IPS DF 6.9 (cell line): ENCODE results near the gene ETDC.
"Not testable (repeated sequence)": the region's sequence is repeated elsewhere in the genome, so short reads cannot be mapped to it uniquely, and the experiment has no call there.

Experiments used
- DNase-seq: peaks from one replicate; pipeline ENCODE4 v3.0.0-alpha.2; 2013; ENCODE audit warnings: low read depth, low spot score
- H3K27ac ChIP-seq: one replicate; pipeline ENCODE4 v1.5.1; 2013; ENCODE audit warnings: low read length, control low read depth
- H3K27me3 ChIP-seq: 2 replicates; pipeline ENCODE4 v1.6.1; 2013; ENCODE audit warnings: mild to moderate bottlenecking, low read length; ENCODE audit not compliant: control insufficient read depth, insufficient read depth
- H3K36me3 ChIP-seq: 2 replicates; pipeline ENCODE4 v1.6.1; 2013; ENCODE audit warnings: low read length; ENCODE audit not compliant: control insufficient read depth, insufficient read depth
- H3K4me1 ChIP-seq: 2 replicates; pipeline ENCODE4 v1.6.1; 2013; ENCODE audit warnings: low read length; ENCODE audit not compliant: control insufficient read depth, insufficient read depth
- H3K4me3 ChIP-seq: 2 replicates; pipeline ENCODE4 v1.5.1; 2013; ENCODE audit warnings: mild to moderate bottlenecking, low read length
- H3K9me3 ChIP-seq: 2 replicates; pipeline ENCODE4 v1.6.1; 2013; ENCODE audit warnings: low read length, inconsistent platforms; ENCODE audit not compliant: control insufficient read depth, insufficient read depth
- WGBS: extraction: QIAGEN DNeasy Blood & Tissue Kit; methylation state at CpG from one replicate; pipeline ENCODE4 v1.1.7; 2013; ENCODE audit warnings: mixed read lengths, missing lambda C conversion rate; ENCODE audit not compliant: insufficient read length, insufficient coverage; 5-methylcytosine and 5-hydroxymethylcytosine counted together

The ETDC gene

DNA sequence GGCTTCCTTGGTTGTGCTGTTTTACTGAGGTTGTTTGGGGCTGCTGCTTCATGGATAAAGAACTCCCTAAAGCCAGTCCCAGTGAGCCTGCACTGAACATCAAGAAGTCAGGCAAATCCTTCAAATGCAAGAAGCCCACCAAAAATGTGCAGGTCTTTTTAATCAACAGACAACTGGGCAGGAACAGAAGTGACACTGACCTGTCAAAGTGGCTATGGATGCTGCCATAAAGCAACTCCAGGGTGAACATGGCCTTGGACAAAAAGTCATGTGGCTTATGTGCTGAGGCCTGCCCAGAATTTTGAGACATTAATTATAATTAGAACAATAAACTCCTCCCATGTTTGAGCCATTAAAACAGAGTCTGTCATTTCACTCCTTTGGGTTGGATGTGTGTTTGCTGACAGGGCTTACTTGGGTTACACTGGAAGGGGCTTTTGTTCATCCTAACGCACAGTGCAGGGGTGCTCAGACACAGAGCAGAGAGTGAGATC is at the start of gene ETDC:
Gene ETDC (plus strand): TSS at position 51 of the 494 bp plus-strand sequence. CDS start 0 bp downstream, at position 51.
- H3K27ac ChIP-seq, result no peak within 1 kb of the TSS
- no peaks in the 10 kb centered on the region for H3K27me3 ChIP-seq
- no peak for DNase-seq
- no peak within 1 kb of the TSS for H3K4me3 ChIP-seq
- H3K9me3 ChIP-seq, result no peaks in the 10 kb centered on the region
- no peaks in the 10 kb centered on the region for H3K4me1 ChIP-seq
- no CpG with 5 or more reads among the region's 1 CpG for WGBS
- no peaks in the 10 kb centered on the region for H3K36me3 ChIP-seq

DNA sequence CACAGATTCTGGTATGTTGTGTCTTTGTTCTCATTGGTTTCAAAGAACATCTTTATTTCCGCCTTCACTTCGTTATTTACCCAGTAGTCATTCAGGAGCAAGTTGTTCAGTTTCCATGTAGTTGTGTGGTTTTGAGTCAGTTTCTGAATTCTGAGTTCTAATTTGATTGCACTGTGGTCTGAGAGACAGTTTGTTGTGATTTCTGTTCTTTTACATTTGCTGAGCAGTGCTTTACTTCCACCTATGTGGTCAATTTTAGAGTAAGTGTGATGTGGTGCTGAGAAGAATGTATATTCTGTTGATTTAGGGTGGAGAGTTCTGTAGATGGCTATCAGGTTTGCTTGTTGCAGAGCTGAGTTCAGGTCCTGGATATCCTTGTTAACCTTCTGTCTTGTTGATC is 48.3 kb upstream of the ETDC start:
- H3K27ac ChIP-seq, H3K27me3 ChIP-seq, H3K36me3 ChIP-seq, H3K4me1 ChIP-seq, DNase-seq, H3K9me3 ChIP-seq, H3K4me3 ChIP-seq: not testable (repeated sequence)
- WGBS, result no CpG with 5 or more reads among the region's 2 CpGs

DNA sequence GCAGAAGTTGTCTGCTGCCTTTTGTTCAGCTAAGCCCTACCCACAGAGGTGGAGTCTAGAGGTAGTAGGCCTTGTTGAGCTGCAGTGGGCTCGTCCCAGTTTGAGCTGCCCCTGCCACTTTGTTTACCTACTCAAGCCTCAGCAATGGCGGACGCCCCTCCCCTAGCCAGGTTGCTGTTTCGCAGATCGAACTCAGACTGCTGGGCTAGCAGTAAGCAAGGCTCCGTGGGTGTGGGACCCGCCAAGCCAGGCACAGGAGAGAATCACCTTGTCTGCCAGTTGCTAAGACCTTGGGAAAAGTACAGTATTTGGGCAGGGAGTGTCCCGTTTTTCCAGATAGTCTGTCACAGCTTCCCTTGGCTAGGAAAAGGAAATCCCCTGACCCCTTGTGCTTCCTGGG is 45.9 kb upstream of the ETDC start:
- not testable (repeated sequence) for H3K36me3 ChIP-seq, H3K9me3 ChIP-seq, H3K27me3 ChIP-seq, DNase-seq, H3K27ac ChIP-seq, H3K4me1 ChIP-seq, H3K4me3 ChIP-seq
- WGBS, result no CpG with 5 or more reads among the region's 8 CpGs

DNA sequence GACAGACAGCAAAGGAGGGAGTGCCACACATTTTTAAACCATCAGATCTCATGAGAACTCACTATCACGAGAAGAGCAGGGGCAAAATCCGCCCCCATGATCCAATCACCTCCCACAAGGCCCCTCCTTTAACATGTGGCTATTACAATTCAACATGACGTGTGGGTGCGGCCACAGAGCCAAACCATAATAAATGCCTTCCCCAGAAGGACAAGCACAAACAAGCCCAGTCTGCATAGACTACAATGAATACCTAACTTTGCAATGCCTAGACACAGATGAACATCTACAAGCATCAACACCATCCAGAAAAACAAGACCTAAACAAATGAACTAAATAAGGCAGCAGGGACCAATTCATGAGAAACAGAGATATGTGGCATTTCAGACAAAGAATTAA is 45.1 kb upstream of the ETDC start:
- no CpG with 5 or more reads among the region's 4 CpGs for WGBS
- H3K4me3 ChIP-seq, result no peak overlapping the region
- H3K36me3 ChIP-seq, result no peaks in the 10 kb centered on the region
- H3K27ac ChIP-seq, result no peak overlapping the region
- H3K27me3 ChIP-seq, result no peaks in the 10 kb centered on the region
- no peaks in the 10 kb centered on the region for H3K9me3 ChIP-seq
- DNase-seq, result no peak
- H3K4me1 ChIP-seq, result no peaks in the 10 kb centered on the region

DNA sequence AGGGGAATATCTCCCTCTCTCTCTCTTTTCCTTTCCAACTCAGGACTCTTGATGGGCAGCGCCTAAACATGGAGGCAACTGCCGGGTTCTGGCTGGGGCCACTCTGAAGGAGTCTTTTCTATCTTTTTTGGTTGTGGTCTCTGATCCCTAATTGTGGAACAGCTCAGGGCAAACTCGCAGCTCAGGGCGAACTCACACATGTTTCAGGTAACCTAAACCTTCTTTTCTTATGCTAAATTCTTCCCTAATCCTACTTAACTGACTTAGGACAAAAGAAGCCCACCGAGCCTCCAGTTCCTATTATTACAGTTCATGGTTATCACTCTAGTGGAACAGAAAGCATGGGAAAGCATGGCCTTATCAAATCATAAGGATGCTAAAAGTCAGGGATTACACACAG is 36.1 kb upstream of the ETDC start:
- Histone ChIP-seq H3K4me3 (no peak overlapping the region), H3K27ac (no peak overlapping the region), H3K4me1 (no peaks in the 10 kb centered on the region), H3K9me3 (no peaks in the 10 kb centered on the region), H3K36me3 (no peaks in the 10 kb centered on the region), H3K27me3 (no peaks in the 10 kb centered on the region)
- WGBS, result no CpG with 5 or more reads among the region's 5 CpGs
- DNase-seq, result no peak

DNA sequence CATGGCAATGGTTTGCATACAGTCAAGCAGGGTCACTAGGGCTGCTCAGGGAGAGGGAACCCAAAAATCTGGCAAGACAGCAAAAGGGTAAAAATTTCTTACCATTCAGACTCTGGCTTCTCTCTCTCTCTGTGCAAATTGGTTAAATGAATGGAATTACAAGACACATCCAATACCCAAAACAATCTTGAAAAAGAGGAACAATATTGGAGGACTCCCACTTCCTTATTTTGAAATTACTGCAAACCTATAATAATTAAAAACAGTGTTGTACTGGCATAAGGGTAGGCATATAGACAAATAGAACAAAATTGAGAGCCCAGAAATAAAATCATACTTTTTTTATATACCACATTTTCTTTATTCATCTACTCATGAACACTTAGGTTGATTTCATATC is 33.3 kb upstream of the ETDC start:
- Histone ChIP-seq H3K4me3 (no peak overlapping the region), H3K27me3 (no peaks in the 10 kb centered on the region), H3K9me3 (no peaks in the 10 kb centered on the region), H3K4me1 (no peaks in the 10 kb centered on the region), H3K36me3 (no peaks in the 10 kb centered on the region), H3K27ac (no peak overlapping the region)
- no peak for DNase-seq

DNA sequence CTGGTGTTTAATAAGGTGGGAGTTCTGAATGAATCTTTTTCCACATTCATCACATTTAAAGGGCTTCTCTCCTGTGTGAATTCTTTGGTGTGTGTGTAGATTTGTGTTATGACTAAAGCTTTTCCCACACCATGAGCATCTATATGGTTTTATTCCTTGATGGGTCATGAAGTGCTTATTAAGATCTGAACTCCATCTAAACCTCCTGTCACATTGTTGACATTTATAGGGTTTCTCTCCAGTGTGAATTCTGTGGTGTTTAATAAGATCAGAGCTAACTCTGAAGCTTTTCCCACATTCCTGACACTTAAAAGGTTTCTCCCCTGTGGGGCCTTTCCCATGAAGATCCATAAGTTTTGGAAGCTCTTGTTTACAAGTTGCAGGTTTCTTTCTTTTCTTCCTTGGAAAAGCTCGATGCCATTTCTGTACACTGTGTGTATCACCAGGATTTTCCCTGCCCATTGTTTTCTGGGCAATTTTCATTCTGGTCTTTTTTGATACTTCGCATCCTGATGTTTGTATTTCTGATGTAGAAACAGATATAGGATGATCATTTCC is 21.9 kb upstream of the ETDC start:
- no peaks in the 10 kb centered on the region for H3K36me3 ChIP-seq
- H3K4me1 ChIP-seq, result no peaks in the 10 kb centered on the region
- peaks cover 2% of the 10 kb centered on the region for H3K9me3 ChIP-seq
- no peak overlapping the region for H3K4me3 ChIP-seq
- WGBS, result no CpG with 5 or more reads among the region's 2 CpGs
- H3K27ac ChIP-seq, result no peak overlapping the region
- no peak for DNase-seq
- no peaks in the 10 kb centered on the region for H3K27me3 ChIP-seq

DNA sequence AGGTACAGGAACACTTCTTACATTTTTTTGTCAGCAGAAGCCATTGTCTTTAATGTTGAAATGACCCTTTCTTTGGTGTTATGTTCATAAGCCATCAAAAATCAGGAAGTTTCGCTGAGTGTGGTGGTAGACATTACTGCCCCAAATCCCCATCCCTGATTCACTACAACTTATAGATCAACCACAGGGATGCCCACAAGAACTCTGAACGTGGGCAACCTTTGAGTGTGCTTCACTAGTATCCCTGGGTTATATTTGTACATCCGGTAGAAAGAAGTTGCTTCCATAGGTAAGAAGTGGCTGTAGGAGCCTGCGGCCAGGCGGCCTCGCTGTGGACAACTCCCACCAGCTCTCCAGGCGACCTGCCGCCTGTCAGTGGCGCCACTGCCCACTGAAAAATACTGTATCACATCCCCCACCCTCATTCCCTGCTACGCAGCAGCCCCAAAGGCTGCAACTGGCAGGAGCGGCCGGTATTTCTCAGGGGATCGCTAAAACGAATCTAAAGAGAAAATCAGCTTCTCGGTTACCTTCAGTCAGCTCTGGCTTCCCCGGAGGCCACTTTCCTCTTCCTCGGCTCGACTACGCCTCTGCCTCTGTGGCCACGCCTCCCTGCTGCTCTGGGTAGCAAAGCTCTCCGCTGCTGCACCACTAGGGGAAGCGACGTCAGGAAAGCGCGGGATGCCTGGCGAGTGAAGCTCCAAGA is 13.9 kb upstream of the ETDC start:
- Histone ChIP-seq H3K9me3 (no peaks in the 10 kb centered on the region), H3K27ac (no peak overlapping the region), H3K36me3 (no peaks in the 10 kb centered on the region), H3K27me3 (no peaks in the 10 kb centered on the region), H3K4me1 (no peaks in the 10 kb centered on the region; the same call in 1 of the 2 replicates), H3K4me3 (peak overlapping the region; percentile 35; the same call in 1 of the 2 replicates)
- DNase-seq, result no peak
- WGBS, result no CpG with 5 or more reads among the region's 26 CpGs

DNA sequence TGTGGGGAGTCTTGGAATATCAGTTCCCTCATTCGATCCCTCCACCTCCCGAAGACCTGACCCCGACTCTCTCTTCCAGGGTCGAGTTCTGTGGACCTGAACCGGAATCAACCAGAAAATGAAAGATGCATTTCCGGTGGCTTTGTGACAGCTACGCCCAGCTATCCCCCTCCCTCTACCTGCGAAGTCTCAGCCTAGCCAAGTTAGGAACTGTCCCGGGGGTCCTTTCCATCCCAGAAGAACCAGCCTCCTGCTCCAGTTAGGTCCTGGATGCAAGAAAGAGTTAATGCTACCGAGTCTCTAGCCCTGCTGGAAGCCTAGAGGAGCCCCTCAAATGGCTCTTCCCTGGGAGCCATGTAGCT is 13.4 kb upstream of the ETDC start:
- WGBS, result no CpG with 5 or more reads among the region's 10 CpGs
- Histone ChIP-seq H3K36me3 (no peaks in the 10 kb centered on the region), H3K4me1 (no peaks in the 10 kb centered on the region; the same call in 1 of the 2 replicates), H3K4me3 (peak overlapping the region; percentile 35; the same call in 1 of the 2 replicates), H3K27ac (no peak overlapping the region), H3K9me3 (no peaks in the 10 kb centered on the region), H3K27me3 (no peaks in the 10 kb centered on the region)
- no peak for DNase-seq

DNA sequence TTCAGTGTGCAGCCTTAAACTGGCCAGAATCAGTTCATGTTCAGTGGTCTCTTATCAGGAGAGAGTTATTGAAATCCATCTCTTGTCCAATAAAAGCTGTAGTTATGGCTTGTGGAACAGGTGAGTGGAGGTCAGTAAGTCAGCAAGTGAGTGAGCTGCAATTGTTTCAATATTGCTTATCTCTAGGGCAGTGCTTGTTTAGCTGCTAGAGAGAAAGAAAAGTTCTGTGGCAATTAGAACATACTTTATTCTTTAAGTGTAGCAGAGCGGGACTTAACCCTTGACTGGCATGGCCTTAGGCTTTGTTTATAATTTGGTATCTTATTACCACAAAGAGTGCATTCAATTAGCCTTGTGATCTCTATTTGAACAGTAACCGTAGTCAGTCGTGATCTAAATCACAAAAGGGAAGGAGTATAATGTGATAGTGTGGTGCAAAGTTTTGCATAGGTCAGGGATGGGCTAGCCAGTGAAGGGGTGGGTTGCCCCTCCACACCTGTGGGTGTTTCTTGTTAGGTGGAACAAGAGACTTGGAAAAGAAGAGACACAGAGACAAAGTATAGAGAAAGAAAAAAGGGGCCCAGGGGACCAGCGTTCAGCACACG is 6.9 kb upstream of the ETDC start:
- no peaks in the 10 kb centered on the region for H3K36me3 ChIP-seq
- no CpG with 5 or more reads among the region's 5 CpGs for WGBS
- H3K27ac ChIP-seq, result no peak overlapping the region
- H3K9me3 ChIP-seq, result no peaks in the 10 kb centered on the region
- DNase-seq, result no peak
- H3K27me3 ChIP-seq, result no peaks in the 10 kb centered on the region
- H3K4me3 ChIP-seq, result no peak overlapping the region
- peaks cover 2% of the 10 kb centered on the region; the same call in 1 of the 2 replicates for H3K4me1 ChIP-seq
